Ascending aorta (tissue), 2 donors: ENCODE results near the gene FIG4. TPM values are rescaled to one million over a fixed set of nuclear protein-coding genes. Genes with fewer than 3 reads are reported as not detected.
"Not testable (repeated sequence)": the region's sequence is repeated elsewhere in the genome, so short reads cannot be mapped to it uniquely, and the experiment has no call there.

Experiments used
- DNase-seq, 2 donors: peaks; one replicate each; pipeline ENCODE4 v3.0.0-alpha.2; 2019; ENCODE audit warnings: low spot score in 2 of 2
- H3K27ac ChIP-seq, 2 donors: fragments of 200-600 bp; sonication (generic); one replicate each; pipeline ENCODE4 v1.5.1; 2016 to 2017; ENCODE audit warnings: mild to moderate bottlenecking in 1 of 2
- H3K27me3 ChIP-seq: fragments of 200-600 bp; sonication (generic); one replicate; pipeline ENCODE4 v1.5.1; 2017
- H3K36me3 ChIP-seq, 2 donors: fragments of 200-600 bp; sonication (generic); one replicate each; pipeline ENCODE4 v1.5.1; 2016
- H3K4me1 ChIP-seq, 2 donors: fragments of 200-600 bp; sonication (generic); one replicate each; pipeline ENCODE4 v1.5.1; 2016 to 2017; ENCODE audit warnings: mild to moderate bottlenecking in 1 of 2
- H3K4me3 ChIP-seq, 2 donors: fragments of 200-600 bp; sonication (generic); one replicate each; pipeline ENCODE4 v1.5.1; 2016 to 2017; ENCODE audit warnings: mild to moderate bottlenecking in 1 of 2
- H3K9me3 ChIP-seq, 2 donors: fragments of 200-600 bp; sonication (generic); one replicate each; pipeline ENCODE4 v1.5.1; 2016
- intact Hi-C: fragments of 100-400 bp; cut with DNase I; formaldehyde crosslinking; loops from one replicate; pipeline ENCODE4 v1.15.1; 2023
- total RNA-seq: library from RNA; depleted of rRNA; stranded (reverse); fragments of >200 nt; gene quantifications from one replicate; pipeline ENCODE4 v1.1.0, GENCODE V29; 2016
- TF ChIP-seq, protein P1 (sequence below), 3 experiments: fragments of 200-600 bp in 2 of 3; fragments of 450-650 bp in 1 of 3; sonication (generic) in 2 of 3; IDR thresholded peaks; one replicate each; pipeline ENCODE4 v1.5.1; 2016 to 2019; ENCODE audit warnings: antibody characterized with exemption in 3 of 3, mild to moderate bottlenecking in 1 of 3, moderate library complexity in 1 of 3

The FIG4 gene
- total RNA-seq, 1 donor from 2014 or later: 27.9 TPM

DNA sequence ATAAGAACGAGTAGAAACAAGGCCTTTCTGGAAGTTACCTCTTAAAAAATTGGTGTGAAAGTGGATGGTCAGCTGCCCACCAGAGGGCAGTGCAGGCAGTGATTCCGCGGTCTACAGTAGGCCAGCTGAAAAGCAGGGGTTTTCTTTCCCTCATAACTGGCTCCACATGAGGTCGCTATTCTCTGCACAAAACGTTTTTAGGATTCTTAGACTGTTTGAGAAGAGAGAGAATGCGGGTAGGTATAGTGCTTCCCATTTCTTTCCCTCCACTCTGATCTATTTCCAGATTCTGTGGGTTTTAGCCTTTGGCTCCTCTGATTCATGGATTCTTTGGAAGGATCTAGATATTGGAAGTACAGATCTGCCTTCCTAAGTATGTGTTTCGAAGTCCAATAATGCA lies 14.2 kb downstream of the FIG4 start:
- Histone ChIP-seq H3K4me1 (no peaks in the 10 kb centered on the region), H3K27ac (no peak overlapping the region), H3K9me3 (no peaks in the 10 kb centered on the region), H3K4me3 (no peak overlapping the region), H3K27me3 (no peaks in the 10 kb centered on the region), H3K36me3 (no peaks in the 10 kb centered on the region)
- peak in 1 of 2 donors; percentile 86 for DNase-seq
- TF ChIP-seq, protein P1, sequence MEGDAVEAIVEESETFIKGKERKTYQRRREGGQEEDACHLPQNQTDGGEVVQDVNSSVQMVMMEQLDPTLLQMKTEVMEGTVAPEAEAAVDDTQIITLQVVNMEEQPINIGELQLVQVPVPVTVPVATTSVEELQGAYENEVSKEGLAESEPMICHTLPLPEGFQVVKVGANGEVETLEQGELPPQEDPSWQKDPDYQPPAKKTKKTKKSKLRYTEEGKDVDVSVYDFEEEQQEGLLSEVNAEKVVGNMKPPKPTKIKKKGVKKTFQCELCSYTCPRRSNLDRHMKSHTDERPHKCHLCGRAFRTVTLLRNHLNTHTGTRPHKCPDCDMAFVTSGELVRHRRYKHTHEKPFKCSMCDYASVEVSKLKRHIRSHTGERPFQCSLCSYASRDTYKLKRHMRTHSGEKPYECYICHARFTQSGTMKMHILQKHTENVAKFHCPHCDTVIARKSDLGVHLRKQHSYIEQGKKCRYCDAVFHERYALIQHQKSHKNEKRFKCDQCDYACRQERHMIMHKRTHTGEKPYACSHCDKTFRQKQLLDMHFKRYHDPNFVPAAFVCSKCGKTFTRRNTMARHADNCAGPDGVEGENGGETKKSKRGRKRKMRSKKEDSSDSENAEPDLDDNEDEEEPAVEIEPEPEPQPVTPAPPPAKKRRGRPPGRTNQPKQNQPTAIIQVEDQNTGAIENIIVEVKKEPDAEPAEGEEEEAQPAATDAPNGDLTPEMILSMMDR (IDR thresholded peaks at IDR 0.05): peak; percentile 90 to 98 (median 95)
- intact Hi-C loops: loop anchor here (1.0 to 5.0 kb wide), 2 partner anchors 334 to 347 kb away; no protein-coding TSS in a partner anchor

DNA sequence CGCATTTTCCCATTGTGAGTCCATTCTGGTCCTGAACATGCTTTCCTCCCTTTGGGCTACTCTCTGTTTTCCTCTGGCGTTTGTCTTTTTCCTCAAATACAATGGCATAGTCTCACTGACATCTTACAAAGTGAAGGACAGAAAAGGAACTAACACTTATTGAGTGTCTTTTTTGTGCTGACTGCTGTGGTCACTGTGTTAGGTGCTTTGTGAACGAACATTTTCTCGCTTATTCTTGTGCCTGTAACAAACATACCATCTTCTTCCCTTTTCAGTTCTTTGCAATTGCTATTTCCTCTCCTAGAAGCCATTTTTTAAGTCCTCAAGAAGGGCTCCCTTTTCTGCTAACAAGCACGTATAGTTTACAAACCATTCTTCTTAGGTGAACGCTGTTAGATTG lies 15.4 kb downstream of the FIG4 start:
- Histone ChIP-seq H3K36me3 (no peaks in the 10 kb centered on the region), H3K4me3 (no peak overlapping the region), H3K27me3 (no peaks in the 10 kb centered on the region), H3K27ac (no peak overlapping the region), H3K4me1 (no peaks in the 10 kb centered on the region), H3K9me3 (no peaks in the 10 kb centered on the region)
- TF ChIP-seq, protein P1 (IDR thresholded peaks at IDR 0.05): no peak
- DNase-seq: no peak
- intact Hi-C loops: loop anchor here (5.0 kb wide), 1 partner anchor 346 kb away; no protein-coding TSS in a partner anchor

DNA sequence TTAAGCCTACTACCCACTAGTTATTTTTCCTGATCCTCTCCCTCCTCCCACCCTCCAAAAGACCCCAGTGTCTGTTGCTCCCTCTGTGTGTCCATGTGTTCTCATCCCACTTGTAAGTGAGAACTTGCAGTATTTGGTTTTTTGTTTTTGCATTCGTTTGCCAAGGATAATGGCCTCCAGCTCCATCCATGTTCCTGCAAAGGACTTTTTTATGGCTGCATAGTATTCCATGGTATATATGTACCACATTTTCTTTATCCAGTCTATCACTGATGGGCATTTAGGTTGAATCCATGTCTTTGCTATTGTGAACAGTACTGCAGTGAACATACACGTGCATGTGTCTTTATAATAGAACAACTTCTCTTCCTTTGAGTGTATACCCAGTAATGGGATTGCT lies 17.0 kb downstream of the FIG4 start:
- H3K4me1 ChIP-seq, H3K4me3 ChIP-seq, H3K27ac ChIP-seq, H3K9me3 ChIP-seq, H3K36me3 ChIP-seq, H3K27me3 ChIP-seq, DNase-seq: not testable (repeated sequence)
- intact Hi-C loops: loop anchor here (5.0 kb wide), 1 partner anchor 344 kb away; no protein-coding TSS in a partner anchor

DNA sequence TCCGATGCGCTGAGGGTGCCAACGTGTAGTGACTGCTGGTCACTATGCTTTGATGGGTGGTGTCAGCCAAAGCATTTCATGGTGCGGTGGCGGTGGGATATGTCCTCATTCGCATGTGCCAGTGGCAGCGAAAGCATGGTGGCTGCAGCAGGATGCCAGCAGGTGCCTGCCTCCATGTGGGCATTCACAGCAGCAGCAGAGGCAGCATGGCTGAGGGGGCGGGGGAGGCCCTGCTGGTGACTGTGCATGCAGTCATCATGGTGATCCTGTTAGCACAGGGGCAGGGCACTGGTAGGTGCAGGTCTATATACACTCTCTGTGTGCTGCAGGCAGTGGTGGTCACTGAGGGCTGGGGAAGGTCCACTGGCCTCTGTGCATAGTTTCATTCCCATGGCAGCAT lies 22.0 kb downstream of the FIG4 start:
- Histone ChIP-seq H3K36me3 (peaks cover 0 to 9% of the 10 kb centered on the region in 2 donors), H3K27me3 (no peaks in the 10 kb centered on the region), H3K27ac (no peak overlapping the region), H3K4me3 (no peak overlapping the region), H3K9me3 (no peaks in the 10 kb centered on the region), H3K4me1 (no peaks in the 10 kb centered on the region)
- intact Hi-C loops: no loop called here
- no peak for DNase-seq
- TF ChIP-seq, protein P1 (IDR thresholded peaks at IDR 0.05): no peak

DNA sequence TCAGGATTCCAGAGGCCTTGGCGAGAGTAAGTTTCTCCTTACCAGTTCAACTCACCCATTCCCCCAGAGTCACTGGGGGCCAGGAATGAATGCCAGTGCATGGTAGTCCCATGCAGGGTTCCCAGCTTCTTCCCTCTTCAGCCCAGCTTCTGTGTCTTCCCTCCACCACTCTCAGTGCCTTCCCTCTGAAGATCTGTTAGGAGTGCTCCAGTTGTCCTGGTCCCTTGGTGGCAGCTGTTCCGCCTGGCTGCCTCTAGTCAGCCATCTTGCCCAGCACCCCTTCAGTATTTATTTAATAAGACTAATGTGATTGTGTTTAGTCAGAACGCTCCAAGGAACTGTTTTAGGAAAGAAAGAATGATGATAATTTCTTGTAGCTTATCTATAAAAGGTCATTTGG lies 23.1 kb downstream of the FIG4 start:
- no peak for DNase-seq
- Histone ChIP-seq H3K27me3 (no peaks in the 10 kb centered on the region), H3K4me3 (no peak overlapping the region), H3K27ac (no peak overlapping the region), H3K36me3 (peaks cover 0 to 13% of the 10 kb centered on the region in 2 donors), H3K9me3 (no peaks in the 10 kb centered on the region), H3K4me1 (no peaks in the 10 kb centered on the region)
- intact Hi-C loops: no loop called here
- TF ChIP-seq, protein P1 (IDR thresholded peaks at IDR 0.05): no peak

DNA sequence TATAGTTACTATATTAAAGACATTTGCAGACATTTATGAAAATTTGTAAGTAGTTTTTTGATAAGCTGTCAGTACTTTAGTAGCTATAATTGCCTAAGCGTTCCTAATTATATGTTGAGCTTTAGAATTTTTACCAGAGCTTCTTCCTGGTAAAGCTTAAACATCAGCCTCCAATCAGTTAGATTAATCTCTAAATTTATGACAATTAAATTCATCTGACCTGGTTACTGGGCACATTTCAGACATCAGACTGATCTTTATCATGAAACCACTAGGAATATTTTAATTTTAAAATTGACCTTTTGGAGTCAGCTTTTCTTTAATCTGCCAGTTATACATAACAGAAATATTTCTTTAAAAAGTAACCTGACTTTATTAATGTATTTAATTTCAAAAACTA lies 23.5 kb downstream of the FIG4 start:
- intact Hi-C loops: no loop called here
- Histone ChIP-seq H3K4me3 (no peak overlapping the region), H3K4me1 (no peaks in the 10 kb centered on the region), H3K27ac (no peak overlapping the region), H3K9me3 (no peaks in the 10 kb centered on the region), H3K27me3 (no peaks in the 10 kb centered on the region), H3K36me3 (peaks cover 0 to 16% of the 10 kb centered on the region in 2 donors)
- TF ChIP-seq, protein P1 (IDR thresholded peaks at IDR 0.05): no peak
- no peak for DNase-seq
